A549 (cell line): ENCODE measurements around the gene CAPN6. TPM values are rescaled to one million over a fixed set of nuclear protein-coding genes. Genes with fewer than 3 reads are reported as not detected.

Source experiments
- ATAC-seq, 2 experiments: fragments of 200-7000 bp in 1 of 2; fragments of >200 bp in 1 of 2; cut with Nextera tagmentation in 1 of 2; cut with Tn5 transposase in 1 of 2; 3 replicates each; pipeline versions ENCODE4 v1.8.0 to v1.9.1; 2018 to 2020; ENCODE audit warnings: mild to moderate bottlenecking in 1 of 2, moderate library complexity in 1 of 2
- CTCF ChIA-PET: fragments of 300-600 bp; sonication (Branson Sonifier 250); formaldehyde crosslinking; extraction: SDS; loops from one replicate; lab custom pipeline; 2021; ENCODE audit warnings: antibody characterized with exemption, inconsistent platforms; lab: Yijun Ruan, JAX
- POLR2A ChIA-PET: fragments of 350-600 bp; formaldehyde crosslinking; extraction: SDS; loops from one replicate; lab custom pipeline; 2021; ENCODE audit warnings: antibody characterized with exemption, inconsistent platforms; lab: Yijun Ruan, JAX
- DNase-seq, 2 experiments: peaks; one replicate each; pipeline versions ENCODE4 v3.0.0 to v3.0.0-alpha.2; 2011 to 2016; ENCODE audit warnings: low read depth in 1 of 2, low spot score in 1 of 2
- FAIRE-seq: peaks from 2 replicates; lab custom pipeline; 2011; peaks lifted over from hg19 to GRCh38; lab: Jason Lieb, UNC
- H3K27ac ChIP-seq, 2 experiments: fragments of >200 bp; sonication (Bioruptor Twin); formaldehyde crosslinking; 3 replicates each; pipeline ENCODE4 v1.5.1; 2016 to 2017
- H3K4me1 ChIP-seq: fragments of >200 bp; sonication (Bioruptor Twin); formaldehyde crosslinking; 3 replicates; pipeline ENCODE4 v1.6.1; 2016
- H3K4me2 ChIP-seq: fragments of >200 bp; sonication (Bioruptor Twin); formaldehyde crosslinking; 3 replicates; pipeline ENCODE4 v1.6.1; 2016
- H3K4me3 ChIP-seq: fragments of >200 bp; sonication (Bioruptor Twin); formaldehyde crosslinking; 3 replicates; pipeline ENCODE4 v1.5.1; 2016
- H3K9me3 ChIP-seq: fragments of >200 bp; sonication (Bioruptor Twin); formaldehyde crosslinking; 3 replicates; pipeline ENCODE4 v1.6.1; 2016
- ATOH8 ChIP-seq: fragments of 250-450 bp; sonication (Bioruptor Pico); IDR thresholded peaks from 2 replicates; pipeline ENCODE4 v1.5.0; 2020; ENCODE audit warnings: low read depth, mild to moderate bottlenecking, moderate library complexity
- BCL3 ChIP-seq: fragments of >200 bp; sonication (Bioruptor Twin); formaldehyde crosslinking; IDR thresholded peaks from 3 replicates; pipeline ENCODE4 v1.6.1; 2016
- BHLHE40 ChIP-seq: IDR thresholded peaks from 2 replicates; pipeline ENCODE4 v1.6.1; 2012; ENCODE audit warnings: low read depth, low read length, inconsistent platforms
- CBX8 ChIP-seq: fragments of 200-600 bp; sonication (generic); IDR thresholded peaks from 2 replicates; pipeline ENCODE4 v1.6.1; 2016
- CHD4 ChIP-seq: fragments of 200-600 bp; sonication (generic); IDR thresholded peaks from 2 replicates; pipeline ENCODE4 v1.6.1; 2016; ENCODE audit warnings: antibody characterized with exemption, mild to moderate bottlenecking, borderline replicate concordance
- CTCF ChIP-seq: fragments of >200 bp; sonication (Bioruptor Twin); formaldehyde crosslinking; IDR thresholded peaks from 3 replicates; pipeline ENCODE4 v1.5.1; 2016
- ELK1 ChIP-seq: fragments of 150-350 bp; IDR thresholded peaks from 2 replicates; pipeline ENCODE4 v1.6.1; 2014; ENCODE audit warnings: low read depth, mild to moderate bottlenecking, low read length
- GATA3 ChIP-seq: IDR thresholded peaks from 2 replicates; pipeline ENCODE4 v1.6.1; 2012; ENCODE audit warnings: borderline replicate concordance
- HDAC2 ChIP-seq: fragments of 200-600 bp; sonication (generic); IDR thresholded peaks from 2 replicates; pipeline ENCODE4 v1.6.1; 2016
- HMGXB4 ChIP-seq: fragments of 250-450 bp; sonication (Bioruptor Pico); IDR thresholded peaks from 2 replicates; pipeline ENCODE4 v1.5.0; 2021; ENCODE audit warnings: mild to moderate bottlenecking, moderate library complexity, borderline replicate concordance
- HOXA7 ChIP-seq: fragments of 250-450 bp; sonication (Bioruptor Pico); IDR thresholded peaks from 2 replicates; pipeline ENCODE4 v1.5.0; 2020; ENCODE audit warnings: mild to moderate bottlenecking, moderate library complexity
- HOXB13 ChIP-seq: fragments of 250-450 bp; sonication (Bioruptor Pico); IDR thresholded peaks from 2 replicates; pipeline ENCODE4 v1.5.0; 2020; ENCODE audit warnings: low read depth, mild to moderate bottlenecking, moderate library complexity
- HOXB5 ChIP-seq: fragments of 250-450 bp; sonication (Bioruptor Pico); IDR thresholded peaks from 2 replicates; pipeline ENCODE4 v1.5.0; 2020; ENCODE audit warnings: mild to moderate bottlenecking, moderate library complexity
- JUN ChIP-seq, 2 experiments: fragments of >200 bp; sonication (Bioruptor Twin); formaldehyde crosslinking; IDR thresholded peaks; 2 replicates in 1 of 2; 3 replicates in 1 of 2; pipeline ENCODE4 v1.6.1; 2016 to 2017
- KDM1A ChIP-seq: fragments of 200-600 bp; sonication (generic); IDR thresholded peaks from 2 replicates; pipeline ENCODE4 v1.6.1; 2016; ENCODE audit warnings: low read depth, mild to moderate bottlenecking
- KDM5A ChIP-seq: fragments of 200-600 bp; sonication (generic); IDR thresholded peaks from 2 replicates; pipeline ENCODE4 v1.6.1; 2016; ENCODE audit warnings: antibody characterized with exemption, mild to moderate bottlenecking
- MAFK ChIP-seq: fragments of 450-650 bp; IDR thresholded peaks from 2 replicates; pipeline ENCODE4 v1.6.1; 2014; ENCODE audit not compliant: partially characterized antibody
- MAZ ChIP-seq: fragments of 150-350 bp; IDR thresholded peaks from 2 replicates; pipeline ENCODE4 v1.6.1; 2014; ENCODE audit warnings: antibody characterized with exemption, low read depth, low read length, borderline replicate concordance
- NR3C1 ChIP-seq: fragments of >200 bp; sonication (Bioruptor Twin); formaldehyde crosslinking; IDR thresholded peaks from 3 replicates; pipeline ENCODE4 v1.6.1; 2017
- POLR2A ChIP-seq: IDR thresholded peaks from 2 replicates; pipeline ENCODE4 v1.6.1; 2012; ENCODE audit warnings: mild to moderate bottlenecking, low read length
- REST ChIP-seq: fragments of 200-600 bp; sonication (generic); IDR thresholded peaks from 2 replicates; pipeline ENCODE4 v1.6.1; 2016; ENCODE audit warnings: antibody characterized with exemption, mild to moderate bottlenecking, moderate library complexity
- SMC3 ChIP-seq: fragments of >200 bp; sonication (Bioruptor Twin); formaldehyde crosslinking; IDR thresholded peaks from 3 replicates; pipeline ENCODE4 v1.6.1; 2018; ENCODE audit warnings: inconsistent platforms
- SREBF2 ChIP-seq: fragments of 450-650 bp; IDR thresholded peaks from 2 replicates; pipeline ENCODE4 v1.6.1; 2014; ENCODE audit warnings: mild to moderate bottlenecking, moderate library complexity
- TFCP2L1 ChIP-seq: fragments of 250-450 bp; sonication (Bioruptor Pico); IDR thresholded peaks from 2 replicates; pipeline ENCODE4 v1.5.0; 2021; ENCODE audit warnings: mild to moderate bottlenecking
- TP53 ChIP-seq: fragments of 250-450 bp; sonication (Bioruptor Pico); IDR thresholded peaks from 2 replicates; pipeline ENCODE4 v1.5.0; 2021; ENCODE audit warnings: mild to moderate bottlenecking, moderate library complexity
- ZC3H11A ChIP-seq: fragments of 450-650 bp; IDR thresholded peaks from 2 replicates; pipeline ENCODE4 v1.6.1; 2014; ENCODE audit warnings: antibody characterized with exemption, mild to moderate bottlenecking
- ZFP36 ChIP-seq: fragments of 450-650 bp; IDR thresholded peaks from 2 replicates; pipeline ENCODE4 v1.6.1; 2014; ENCODE audit warnings: borderline replicate concordance; ENCODE audit not compliant: partially characterized antibody
- ZSCAN20 ChIP-seq: fragments of 250-450 bp; sonication (Bioruptor Pico); IDR thresholded peaks from 2 replicates; pipeline ENCODE4 v1.8.0; 2022; ENCODE audit warnings: mild to moderate bottlenecking, moderate library complexity
- WGBS: methylation state at CpG from one replicate; pipeline ENCODE4 v1.1.6; 2017; ENCODE audit errors: missing lambda C conversion rate; 5-methylcytosine and 5-hydroxymethylcytosine counted together
- polyA plus RNA-seq, 4 experiments: library from polyadenylated mRNA; depleted of rRNA in 3 of 4; stranded (reverse); fragments of >200 nt; fragmentation: RNase III in 1 of 4; extraction: RNeasy Plus Mini Kit Qiagen cat#74134 plus additional on column Dnase treatment in 1 of 4; gene quantifications; 2 replicates in 3 of 4; 3 replicates in 1 of 4; pipeline ENCODE4 v1.2.3, GENCODE V29; 2011 to 2017

The CAPN6 gene
- polyA plus RNA-seq, 2 of the 4 experiments (the other 2 are of a cell fraction): not detected

GRCh38 chrX:111259559-111259958 lies 10.7 kb downstream of the CAPN6 start:
- Histone ChIP-seq H3K4me3 (no peak overlapping the region), H3K27ac (no peak overlapping the region), H3K4me1 (no peaks in the 10 kb centered on the region), H3K4me2 (no peak overlapping the region), H3K9me3 (no peaks in the 10 kb centered on the region)
- no peak for DNase-seq
- ATAC-seq: no peak
- FAIRE-seq: no peak
- POLR2A ChIA-PET: no interaction called here
- TF ChIP-seq HOXB13 (CRISPR knock-in tag) (no peak), CBX8 (no peak), TP53 (no peak), NR3C1 (no peak), JUN (IDR thresholded peaks at IDR 0.05) (no peak), POLR2A (no peak), CTCF (no peak), HMGXB4 (CRISPR knock-in tag) (no peak), MAFK (no peak), SMC3 (no peak), KDM5A (no peak), ZFP36 (no peak), ELK1 (no peak), ZSCAN20 (CRISPR knock-in tag) (no peak), BCL3 (no peak), TFCP2L1 (CRISPR knock-in tag) (no peak), HOXB5 (CRISPR knock-in tag) (no peak), CHD4 (no peak), ATOH8 (no peak), SREBF2 (no peak)
- CTCF ChIA-PET: interaction anchor here (2.6 kb wide), 1 partner anchor 15 kb away, joined by 9 read pairs; no protein-coding TSS in a partner anchor
- WGBS: 31% methylated on average over 3 of the region's 3 CpGs

- FAIRE-seq: no peak
- Histone ChIP-seq H3K4me2 (no peak overlapping the region), H3K27ac (no peak overlapping the region), H3K4me3 (no peak overlapping the region), H3K4me1 (no peaks in the 10 kb centered on the region), H3K9me3 (no peaks in the 10 kb centered on the region)
- DNase-seq: no peak
- WGBS: 2% methylated on average over 3 of the region's 3 CpGs
- no peak for ATAC-seq
- CTCF ChIA-PET: interaction anchor here (1.2 to 2.0 kb wide), 2 partner anchors 13 to 188 kb away, joined by 4 to 7 read pairs; no protein-coding TSS in a partner anchor
- POLR2A ChIA-PET: no interaction called here
- TF ChIP-seq KDM1A: no peak
- no peak for TF ChIP-seq REST
- TF ChIP-seq SMC3: no peak
- no peak for TF ChIP-seq MAZ
- no peak for TF ChIP-seq BCL3
- no peak for TF ChIP-seq ZC3H11A
- TF ChIP-seq HOXA7 (CRISPR knock-in tag): no peak
- TF ChIP-seq HDAC2: no peak
- no peak for TF ChIP-seq KDM5A
- TF ChIP-seq BHLHE40: no peak
- TF ChIP-seq SREBF2: no peak
- no peak for TF ChIP-seq GATA3
These were observed 12.6 kb downstream of the CAPN6 start for GRCh38 chrX:111257733-111258132.
